Astrocyte of the spinal cord (primary cell): ENCODE measurements around the gene SLC17A2.

ENCODE experiments used
- DNase-seq: peaks from one replicate; pipeline ENCODE4 v3.0.0; 2011; ENCODE audit warnings: low read depth, low spot score
- H3K4me3 ChIP-seq: 2 replicates; pipeline ENCODE4 v1.5.1; 2011; ENCODE audit warnings: low read depth, mild to moderate bottlenecking, low read length, moderate library complexity
- in situ Hi-C: cut with HindIII; loops from 2 replicates; pipeline ENCODE4 v1.10.0; 2017; ENCODE audit warnings: low sequenced_read_pairs
- TF ChIP-seq, protein P1 (sequence below): IDR thresholded peaks from 2 replicates; pipeline ENCODE4 v1.5.1; 2012; ENCODE audit warnings: low read depth, mild to moderate bottlenecking, low read length, inconsistent platforms

The SLC17A2 gene

DNA sequence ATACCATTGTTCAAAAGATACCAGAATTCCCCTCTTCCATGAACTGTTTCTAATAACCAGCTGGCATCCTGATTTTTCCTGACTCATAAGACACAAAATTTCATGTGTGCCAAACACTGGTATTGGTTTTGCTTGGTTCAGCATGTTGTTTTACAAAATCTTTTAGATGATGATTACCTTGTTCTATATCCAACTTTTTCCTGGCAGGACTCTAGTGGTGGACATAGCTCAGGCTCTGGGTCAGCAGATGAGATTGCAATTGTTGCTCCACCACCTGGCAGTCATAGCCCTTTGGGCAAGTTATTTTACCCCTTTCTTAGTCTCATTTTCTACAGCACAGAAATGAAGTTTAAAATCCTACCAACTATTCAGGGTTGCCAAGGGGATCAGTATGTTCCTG lies 38.3 kb upstream of the SLC17A2 start:
- no peak for DNase-seq
- H3K4me3 ChIP-seq, result no peak overlapping the region
- TF ChIP-seq, protein P1, sequence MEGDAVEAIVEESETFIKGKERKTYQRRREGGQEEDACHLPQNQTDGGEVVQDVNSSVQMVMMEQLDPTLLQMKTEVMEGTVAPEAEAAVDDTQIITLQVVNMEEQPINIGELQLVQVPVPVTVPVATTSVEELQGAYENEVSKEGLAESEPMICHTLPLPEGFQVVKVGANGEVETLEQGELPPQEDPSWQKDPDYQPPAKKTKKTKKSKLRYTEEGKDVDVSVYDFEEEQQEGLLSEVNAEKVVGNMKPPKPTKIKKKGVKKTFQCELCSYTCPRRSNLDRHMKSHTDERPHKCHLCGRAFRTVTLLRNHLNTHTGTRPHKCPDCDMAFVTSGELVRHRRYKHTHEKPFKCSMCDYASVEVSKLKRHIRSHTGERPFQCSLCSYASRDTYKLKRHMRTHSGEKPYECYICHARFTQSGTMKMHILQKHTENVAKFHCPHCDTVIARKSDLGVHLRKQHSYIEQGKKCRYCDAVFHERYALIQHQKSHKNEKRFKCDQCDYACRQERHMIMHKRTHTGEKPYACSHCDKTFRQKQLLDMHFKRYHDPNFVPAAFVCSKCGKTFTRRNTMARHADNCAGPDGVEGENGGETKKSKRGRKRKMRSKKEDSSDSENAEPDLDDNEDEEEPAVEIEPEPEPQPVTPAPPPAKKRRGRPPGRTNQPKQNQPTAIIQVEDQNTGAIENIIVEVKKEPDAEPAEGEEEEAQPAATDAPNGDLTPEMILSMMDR, result no peak
- in situ Hi-C loops, result no loop called here

DNA sequence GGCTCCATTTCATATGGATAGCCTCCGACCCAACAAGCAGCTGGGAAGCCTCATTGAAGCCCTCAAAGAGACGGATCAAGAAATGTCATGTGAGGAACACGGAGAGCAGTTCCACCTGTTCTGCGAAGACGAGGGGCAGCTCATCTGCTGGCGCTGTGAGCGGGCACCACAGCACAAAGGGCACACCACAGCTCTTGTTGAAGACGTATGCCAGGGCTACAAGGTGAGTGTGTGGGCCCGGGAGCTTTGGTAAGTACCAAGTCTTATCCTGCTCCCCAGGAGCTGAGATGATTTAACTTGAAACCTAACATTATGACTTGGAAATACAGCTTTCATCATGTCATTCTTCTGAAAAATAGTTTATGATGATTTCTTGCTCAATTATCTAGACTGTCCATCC lies 36.2 kb upstream of the SLC17A2 start:
- H3K4me3 ChIP-seq, result no peak overlapping the region
- DNase-seq, result no peak
- in situ Hi-C loops, result no loop called here
- TF ChIP-seq, protein P1, result no peak

DNA sequence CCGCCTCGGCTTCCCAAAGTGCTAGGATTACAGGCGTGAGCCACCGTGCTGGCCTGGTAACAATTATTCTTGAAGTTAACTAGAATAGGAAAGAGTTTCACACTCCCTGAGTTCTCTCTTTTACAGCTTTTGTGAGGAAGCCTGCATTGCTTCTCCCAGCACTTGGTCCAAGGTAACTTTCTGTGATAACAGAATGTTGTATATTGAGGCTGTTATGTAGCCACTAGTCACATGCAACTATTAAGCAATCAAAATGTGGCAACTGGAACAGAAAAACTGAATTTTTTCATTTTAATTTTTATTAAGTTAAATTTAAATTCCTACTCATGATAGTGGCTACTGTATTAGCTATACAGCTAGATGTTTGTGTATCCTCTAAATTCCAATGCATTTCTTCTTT lies 34.6 kb upstream of the SLC17A2 start:
- no peak overlapping the region for H3K4me3 ChIP-seq
- TF ChIP-seq, protein P1, result no peak
- DNase-seq, result no peak
- in situ Hi-C loops, result no loop called here

DNA sequence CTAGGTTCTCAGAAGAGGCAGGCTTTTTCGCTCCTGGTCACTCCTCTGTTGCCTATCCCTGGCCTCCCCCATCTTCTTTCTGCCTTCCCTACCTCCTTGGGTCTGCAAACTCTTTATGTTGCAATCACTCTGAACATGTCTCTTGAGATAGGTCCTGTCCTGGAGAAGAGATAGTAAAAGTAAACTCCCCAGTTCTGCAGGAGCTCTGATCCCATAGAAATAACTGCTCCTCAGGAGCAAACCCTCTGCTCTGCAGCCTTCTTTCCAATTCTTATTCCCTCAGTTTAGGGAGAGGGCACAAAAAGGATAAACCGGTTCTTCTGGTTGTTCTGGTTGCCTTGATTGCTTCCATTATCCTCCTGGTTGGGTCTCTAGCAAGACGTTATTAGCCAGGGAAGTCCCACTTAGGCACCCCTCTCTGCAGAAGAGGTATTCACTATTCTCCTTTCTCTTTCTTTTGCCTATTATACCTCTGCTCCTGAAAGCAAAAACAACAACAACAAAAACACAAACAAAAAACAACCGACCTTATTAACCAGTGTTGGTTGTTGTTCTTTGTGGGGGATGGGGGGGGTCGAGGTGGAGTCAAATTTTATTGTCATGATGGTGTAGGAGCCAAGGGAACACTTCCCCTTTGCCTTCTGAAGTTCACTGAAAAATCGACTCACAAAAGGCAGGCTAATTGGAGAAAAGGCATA lies 33.1 kb upstream of the SLC17A2 start:
- TF ChIP-seq, protein P1, result no peak
- no peak for DNase-seq
- in situ Hi-C loops, result no loop called here
- peak overlapping the region; percentile 54 for H3K4me3 ChIP-seq

DNA sequence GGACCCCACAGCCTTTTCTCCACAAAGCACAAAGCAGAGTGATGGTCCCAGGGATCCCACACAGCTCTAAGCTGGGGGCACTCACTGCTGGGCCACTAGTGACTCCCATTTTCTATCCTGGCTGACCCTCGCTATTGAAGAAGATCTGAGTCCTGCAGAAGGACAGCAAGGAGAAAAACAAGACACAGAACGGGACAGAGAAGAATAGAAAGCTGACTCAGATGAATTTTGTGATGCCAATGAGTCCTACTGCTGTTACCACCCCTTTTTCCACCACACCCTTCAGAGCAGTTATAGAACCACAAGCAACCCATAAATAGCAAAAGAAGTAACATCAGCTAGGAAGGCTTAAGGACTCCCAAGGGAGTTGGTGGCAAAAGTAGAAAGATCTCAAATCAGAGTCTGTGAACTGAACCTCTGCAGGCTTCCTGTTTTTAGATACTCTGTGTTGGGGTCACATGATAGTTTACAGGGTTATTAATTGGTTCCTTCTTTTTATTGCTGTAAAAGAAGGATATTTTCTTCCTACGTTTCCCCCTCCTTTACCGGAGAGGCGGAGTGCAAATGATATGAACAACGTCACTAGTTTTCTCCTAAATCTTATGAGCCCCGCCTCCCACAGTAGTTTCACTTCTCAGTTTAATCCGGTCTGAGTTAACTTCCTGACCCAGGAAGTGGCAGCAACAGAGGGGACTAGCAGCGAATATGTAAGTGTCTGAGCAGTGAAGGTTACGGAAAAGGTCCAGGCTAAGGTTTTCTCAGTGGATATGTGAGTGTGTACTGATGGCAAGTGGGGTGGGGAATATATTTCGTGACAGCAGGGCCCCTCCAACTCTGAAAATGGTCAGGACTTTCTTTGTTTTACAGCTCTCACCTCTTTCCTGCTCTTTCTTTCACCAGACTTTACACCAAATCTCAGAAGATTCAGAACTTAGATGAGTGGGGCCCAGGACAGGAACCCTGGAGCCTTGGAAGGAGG lies 31.9 kb upstream of the SLC17A2 start, which contains the start of gene TRIM38:
Gene TRIM38, plus strand, starts transcription at position 654 of the 979 bp plus-strand sequence. CDS start 3,721 bp downstream, outside the sequence.
- in situ Hi-C loops, result no loop called here
- peak; percentile 84 for DNase-seq
- peak within 1 kb of the TSS; percentile 54 for H3K4me3 ChIP-seq
- TF ChIP-seq, protein P1, result no peak

DNA sequence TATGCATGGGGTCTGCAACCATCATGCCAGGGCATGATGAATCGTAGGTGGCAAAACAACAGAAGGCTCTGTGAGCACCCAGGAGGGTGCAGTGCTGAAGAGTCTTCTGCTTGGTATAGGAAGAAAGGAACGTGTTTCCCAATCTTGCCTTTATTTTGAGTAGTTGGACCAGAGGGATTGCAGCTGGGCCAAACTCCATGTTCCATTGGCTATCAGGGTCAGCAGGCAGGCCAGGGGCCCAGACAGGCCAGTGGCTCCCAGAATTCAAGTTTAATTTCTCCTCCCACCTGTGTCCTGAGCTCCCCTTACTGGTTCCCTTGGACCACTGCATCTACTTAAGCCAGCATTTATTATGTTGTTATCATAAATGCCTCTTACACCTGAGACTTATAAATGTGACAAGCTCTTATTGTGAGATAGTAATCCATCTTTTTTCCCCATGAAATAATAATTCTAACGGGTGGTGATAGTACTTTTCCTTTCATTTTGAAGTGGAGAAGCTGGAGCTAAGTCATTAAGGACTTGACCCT lies 31.2 kb upstream of the SLC17A2 start:
- no peak for DNase-seq
- in situ Hi-C loops, result no loop called here
- no peak overlapping the region for H3K4me3 ChIP-seq
- TF ChIP-seq, protein P1, result no peak
